ENCODE measurements around the gene PAH.

PAH gene

GRCh38 chr12:102865821-102866615 lies 51.0 kb downstream of the PAH start:
- no peak for TF ChIP-seq CTCF (IDR thresholded peaks at IDR 0.05)
- no peak overlapping the region for H3K27ac ChIP-seq
- H3K4me1 ChIP-seq = no peaks in the 10 kb centered on the region
- no peak overlapping the region for H3K4me3 ChIP-seq (ENCODE audit: low read depth, low read length)
- no peaks in the 10 kb centered on the region for H3K27me3 ChIP-seq (ENCODE audit: control insufficient read depth, insufficient read depth, low read length)
- no peak overlapping the region for H2AFZ ChIP-seq
- H3K79me2 ChIP-seq = no peaks in the 10 kb centered on the region
- H3K9me3 ChIP-seq (ENCODE audit: control insufficient read depth, low read length) = no peaks in the 10 kb centered on the region
- H3K36me3 ChIP-seq (ENCODE audit: control insufficient read depth, insufficient read depth, low read length) = no peaks in the 10 kb centered on the region
- no peak overlapping the region for H3K4me2 ChIP-seq (ENCODE audit: low read length)
- no peak overlapping the region for H3K9ac ChIP-seq

- no peak overlapping the region for H3K4me2 ChIP-seq (ENCODE audit: low read length)
- no peaks in the 10 kb centered on the region for H3K9me3 ChIP-seq (ENCODE audit: control insufficient read depth, low read length)
- no peaks in the 10 kb centered on the region for H3K4me1 ChIP-seq
- no peaks in the 10 kb centered on the region for H3K36me3 ChIP-seq (ENCODE audit: control insufficient read depth, insufficient read depth, low read length)
- H3K79me2 ChIP-seq = no peaks in the 10 kb centered on the region
- no peak overlapping the region for H3K9ac ChIP-seq
- no peaks in the 10 kb centered on the region for H3K27me3 ChIP-seq (ENCODE audit: control insufficient read depth, insufficient read depth, low read length)
- H2AFZ ChIP-seq = no peak overlapping the region
- H3K27ac ChIP-seq = no peak overlapping the region
- no peak overlapping the region for H3K4me3 ChIP-seq (ENCODE audit: low read depth, low read length)
- TF ChIP-seq CTCF (IDR thresholded peaks at IDR 0.05) = no peak
Measured at GRCh38 chr12:102862486-102862885, 54.6 kb downstream of the PAH start.

- no peak overlapping the region for H3K4me2 ChIP-seq (ENCODE audit: low read length)
- TF ChIP-seq CTCF (IDR thresholded peaks at IDR 0.05) = no peak
- H2AFZ ChIP-seq = no peak overlapping the region
- H3K4me3 ChIP-seq (ENCODE audit: low read depth, low read length) = no peak overlapping the region
- no peak overlapping the region for H3K9ac ChIP-seq
- no peak overlapping the region for H3K27ac ChIP-seq
- no peaks in the 10 kb centered on the region for H3K36me3 ChIP-seq (ENCODE audit: control insufficient read depth, insufficient read depth, low read length)
- H3K4me1 ChIP-seq = no peaks in the 10 kb centered on the region
- H3K9me3 ChIP-seq (ENCODE audit: control insufficient read depth, low read length) = no peaks in the 10 kb centered on the region
- no peaks in the 10 kb centered on the region for H3K27me3 ChIP-seq (ENCODE audit: control insufficient read depth, insufficient read depth, low read length)
- H3K79me2 ChIP-seq = no peaks in the 10 kb centered on the region
Measured at GRCh38 chr12:102851246-102851645, 65.8 kb downstream of the PAH start.

GRCh38 chr12:102849722-102850447 lies 67.2 kb downstream of the PAH start:
- Histone ChIP-seq H3K4me1 (no peaks in the 10 kb centered on the region), H3K36me3 (ENCODE audit: control insufficient read depth, insufficient read depth, low read length) (no peaks in the 10 kb centered on the region), H3K27me3 (ENCODE audit: control insufficient read depth, insufficient read depth, low read length) (no peaks in the 10 kb centered on the region), H3K4me2 (ENCODE audit: low read length) (no peak overlapping the region), H3K79me2 (no peaks in the 10 kb centered on the region), H3K4me3 (ENCODE audit: low read depth, low read length) (no peak overlapping the region), H2AFZ (no peak overlapping the region), H3K9me3 (ENCODE audit: control insufficient read depth, low read length) (no peaks in the 10 kb centered on the region), H3K9ac (no peak overlapping the region), H3K27ac (no peak overlapping the region)
- TF ChIP-seq CTCF (IDR thresholded peaks at IDR 0.05) = no peak

All from parathyroid adenoma (tissue), 2 donors.